HepG2 (cell line): ENCODE results near the gene BCAP29. TPM values are rescaled to one million over a fixed set of nuclear protein-coding genes. Genes with fewer than 3 reads are reported as not detected.

ENCODE experiments used
- ATAC-seq: fragments of 200-7000 bp; cut with Tn5 transposase; 3 replicates; pipeline ENCODE4 v1.9.1; 2020; ENCODE audit warnings: mild to moderate bottlenecking, moderate library complexity
- BruUV-seq: library from RNA; stranded (reverse); fragments of 400-500 nt; replicated peaks from 2 replicates; lab custom pipeline; 2021; lab: Mats Ljungman, UMichigan
- CTCF ChIA-PET: fragments of 300-600 bp; formaldehyde crosslinking; extraction: SDS; loops from one replicate; lab custom pipeline; 2021; ENCODE audit warnings: low total read pairs, inconsistent platforms, low intra/inter-chr PET ratio; lab: Yijun Ruan, JAX
- POLR2A ChIA-PET: fragments of 350-600 bp; sonication (Branson Sonifier 250); formaldehyde crosslinking; loops from one replicate; lab custom pipeline; 2020; ENCODE audit warnings: antibody characterized with exemption, inconsistent platforms; lab: Yijun Ruan, JAX
- DNase-seq: peaks from one replicate; pipeline ENCODE4 v3.0.0-alpha.2; 2015; ENCODE audit warnings: low spot score
- FAIRE-seq: peaks from 3 replicates; lab custom pipeline; 2011; peaks lifted over from hg19 to GRCh38; lab: Jason Lieb, UNC
- H2AFZ ChIP-seq: one replicate; pipeline ENCODE4 v1.6.1; 2011; ENCODE audit warnings: low read length, inconsistent platforms
- H3K27ac ChIP-seq: fragments of 300-600 bp; 3 replicates; pipeline ENCODE4 v1.8.0; 2011; ENCODE audit warnings: mixed run types, mild to moderate bottlenecking, mixed read lengths, low read length, inconsistent platforms; ENCODE audit not compliant: insufficient read depth; ENCODE audit errors: extremely low read length
- H3K27me3 ChIP-seq, 2 experiments: fragments of 200-600 bp in 1 of 2; 2 replicates in 1 of 2; 3 replicates in 1 of 2; pipeline versions ENCODE4 v1.6.0 to v1.8.0; 2011; ENCODE audit warnings: low read length in 2 of 2, mild to moderate bottlenecking in 2 of 2, moderate library complexity in 2 of 2, inconsistent platforms in 1 of 2; ENCODE audit not compliant: insufficient read depth in 2 of 2, control insufficient read depth in 1 of 2
- H3K36me3 ChIP-seq, 2 experiments: fragments of 200-600 bp in 1 of 2; replicated peaks in 1 of 2; 2 replicates in 1 of 2; 3 replicates in 1 of 2; pipeline versions ENCODE4 v1.5.1 to v1.8.0; 2011; ENCODE audit warnings: low read length in 2 of 2, inconsistent platforms in 1 of 2; ENCODE audit not compliant: insufficient read depth in 2 of 2, control insufficient read depth in 1 of 2
- H3K4me1 ChIP-seq: 2 replicates; pipeline ENCODE4 v1.5.1; 2012; ENCODE audit warnings: low read length, inconsistent platforms; ENCODE audit not compliant: insufficient read depth
- H3K4me2 ChIP-seq: 2 replicates; pipeline ENCODE4 v1.6.0; 2011; ENCODE audit warnings: low read depth, low read length, inconsistent platforms
- H3K4me3 ChIP-seq, 3 experiments: fragments of 200-600 bp in 1 of 3; sonication (generic), shearing (Covaris generic) in 1 of 3; replicated peaks in 1 of 3; 2 replicates each; pipeline ENCODE4 v1.5.1; 2011 to 2016; ENCODE audit warnings: low read length in 3 of 3, inconsistent platforms in 2 of 3, low read depth in 2 of 3, mild to moderate bottlenecking in 2 of 3, control low read depth in 1 of 3, mixed read lengths in 1 of 3; ENCODE audit not compliant: insufficient read depth in 1 of 3
- H3K79me2 ChIP-seq: one replicate; pipeline ENCODE4 v1.6.1; 2011; ENCODE audit warnings: low read length, inconsistent platforms; ENCODE audit not compliant: insufficient read depth
- H3K9ac ChIP-seq: 2 replicates; pipeline ENCODE4 v1.6.0; 2011; ENCODE audit warnings: mild to moderate bottlenecking, low read depth, low read length, inconsistent platforms; ENCODE audit not compliant: insufficient read depth
- H3K9me3 ChIP-seq: 2 replicates; pipeline ENCODE4 v1.5.1; 2012; ENCODE audit warnings: mild to moderate bottlenecking, low read length
- H4K20me1 ChIP-seq: 2 replicates; pipeline ENCODE4 v1.6.0; 2011; ENCODE audit warnings: inconsistent platforms, mild to moderate bottlenecking, low read length, moderate library complexity; ENCODE audit not compliant: insufficient read depth
- E2F1 ChIP-seq: sonication (generic); formaldehyde crosslinking; IDR thresholded peaks from 2 replicates; pipeline ENCODE4 v1.5.0; 2020; ENCODE audit warnings: missing genetic modification reagents
- FOSL1 ChIP-seq: sonication (generic); formaldehyde crosslinking; IDR thresholded peaks from 2 replicates; pipeline ENCODE4 v1.9.0; 2021; ENCODE audit warnings: missing genetic modification reagents, borderline replicate concordance
- HES4 ChIP-seq: sonication (generic); formaldehyde crosslinking; IDR thresholded peaks from 2 replicates; pipeline ENCODE4 v1.9.0; 2021; ENCODE audit warnings: mild to moderate bottlenecking, missing genetic modification reagents, borderline replicate concordance
- HNF4A ChIP-seq: sonication (generic); formaldehyde crosslinking; IDR thresholded peaks from 2 replicates; pipeline ENCODE4 v1.4.0; 2020; ENCODE audit warnings: missing genetic modification reagents
- JUND ChIP-seq: sonication (generic); formaldehyde crosslinking; IDR thresholded peaks from 2 replicates; pipeline ENCODE4 v1.8.0; 2022; ENCODE audit warnings: mild to moderate bottlenecking, missing genetic modification reagents
- KDM6A ChIP-seq: IDR thresholded peaks from 2 replicates; pipeline ENCODE4 v1.6.1; 2016; ENCODE audit warnings: low read depth
- ONECUT2 ChIP-seq: sonication (generic); formaldehyde crosslinking; IDR thresholded peaks from 2 replicates; pipeline ENCODE4 v1.4.0; 2020; ENCODE audit warnings: missing genetic modification reagents
- SETDB1 ChIP-seq: sonication (generic); formaldehyde crosslinking; IDR thresholded peaks from 2 replicates; pipeline ENCODE4 v1.5.1; 2020; ENCODE audit warnings: missing genetic modification reagents, mild to moderate bottlenecking, borderline replicate concordance
- SIN3B ChIP-seq: fragments of 150-350 bp; IDR thresholded peaks from 2 replicates; pipeline ENCODE4 v1.6.1; 2014; ENCODE audit warnings: low read length
- TAF15 ChIP-seq: fragments of 200-400 bp; formaldehyde crosslinking; IDR thresholded peaks from one replicate; pipeline ENCODE4 v1.6.1; 2018; ENCODE audit warnings: mild to moderate bottlenecking, low read depth, low read length; ENCODE audit not compliant: poor library complexity, severe bottlenecking
- ZNF136 ChIP-seq: sonication (generic); formaldehyde crosslinking; IDR thresholded peaks from 2 replicates; pipeline ENCODE4 v1.8.1; 2022; ENCODE audit warnings: low read depth, mild to moderate bottlenecking, moderate library complexity, missing genetic modification reagents
- ZNF205 ChIP-seq: IDR thresholded peaks from 2 replicates; pipeline ENCODE4 v1.6.1; 2018; ENCODE audit warnings: missing biosample characterization, missing genetic modification reagents
- ZNF331 ChIP-seq: sonication (generic); formaldehyde crosslinking; IDR thresholded peaks from 2 replicates; pipeline ENCODE4 v1.4.0; 2020; ENCODE audit warnings: missing genetic modification reagents
- ZNF619 ChIP-seq: sonication (generic); formaldehyde crosslinking; IDR thresholded peaks from 2 replicates; pipeline ENCODE4 v1.4.0; 2020; ENCODE audit warnings: mild to moderate bottlenecking, missing genetic modification reagents
- ZNF761 ChIP-seq: sonication (generic); formaldehyde crosslinking; conservative IDR thresholded peaks from 2 replicates; pipeline ENCODE4 v1.4.0; 2020; ENCODE audit warnings: mild to moderate bottlenecking, missing genetic modification reagents
- WGBS: methylation state at CpG from one replicate; pipeline ENCODE4 v1.1.6; 2017; ENCODE audit warnings: low lambda C conversion rate; 5-methylcytosine and 5-hydroxymethylcytosine counted together
- in situ Hi-C: cut with HindIII; loops from 2 replicates; pipeline ENCODE4 v1.10.0; 2017; ENCODE audit warnings: low pct_unique_long_range_greater_than_20kb; ENCODE audit not compliant: extremely low pct_ligation_motif_present
- intact Hi-C: fragments of 100-400 bp; cut with micrococcal nuclease; formaldehyde crosslinking; loops from one replicate; pipeline ENCODE4 v1.10.0; 2022; ENCODE audit not compliant: unreplicated experiment
- polyA plus RNA-seq, 8 experiments: library from polyadenylated mRNA; depleted of rRNA in 3 of 8; stranded (reverse) in 7 of 8; unstranded in 1 of 8; fragments of >200 nt; fragmentation: Illumina TruSeq in 4 of 8; extraction: Trizol in 4 of 8; gene quantifications; 2 replicates each; pipeline versions ENCODE4 v1.2.1 to v1.2.3, GENCODE V29; 2011 to 2016; ENCODE audit warnings: low read depth in 4 of 8, missing spikeins in 1 of 8, mixed read lengths in 1 of 8; ENCODE audit not compliant: insufficient read depth in 1 of 8
- total RNA-seq, 5 experiments: library from RNA; depleted of rRNA; stranded (reverse); fragments of >200 nt; fragmentation: Illumina TruSeq; extraction: Trizol; gene quantifications; 2 replicates each; pipeline ENCODE4 v1.2.3, GENCODE V29; 2016; ENCODE audit warnings: low read depth in 1 of 5

BCAP29 gene
- total and polyA plus RNA-seq, 2 of the 13 experiments (the other 11 are each of a cell fraction or from before 2014, with no cell fraction given), result 15.3 to 35.6 TPM

GRCh38 chr7:107555893-107556292 is 24.2 kb upstream of the BCAP29 start:
- in situ Hi-C loops, result no loop called here
- Histone ChIP-seq H4K20me1 (0 out of 2 replicates have a peak, but pooled peaks cover 3% of the 10 kb centered on the region), H3K79me2 (peaks cover 29% of the 10 kb centered on the region), H3K4me3 (no peak overlapping the region), H3K36me3 (peaks cover 8 to 34% of the 10 kb centered on the region in 2 experiments), H3K27ac (no peak overlapping the region), H3K27me3 (no peaks in the 10 kb centered on the region), H3K9ac (no peak overlapping the region), H3K4me1 (peaks cover 16% of the 10 kb centered on the region), H3K9me3 (no peaks in the 10 kb centered on the region), H2AFZ (no peak overlapping the region), H3K4me2 (no peak overlapping the region)
- no peak for TF ChIP-seq ONECUT2 (CRISPR knock-in tag)
- no peak for TF ChIP-seq ZNF331 (CRISPR knock-in tag)
- no peak for TF ChIP-seq ZNF136 (CRISPR knock-in tag)
- no peak for TF ChIP-seq JUND
- TF ChIP-seq ZNF761, result no peak
- no peak for TF ChIP-seq HES4
- TF ChIP-seq ZNF619, result no peak
- no peak for TF ChIP-seq SETDB1 (CRISPR knock-in tag)
- TF ChIP-seq E2F1, result no peak
- TF ChIP-seq TAF15, result no peak
- TF ChIP-seq HNF4A (CRISPR knock-in tag), result no peak
- TF ChIP-seq ZNF205 (CRISPR knock-in tag), result no peak
- no peak for TF ChIP-seq KDM6A (CRISPR knock-in tag)
- TF ChIP-seq FOSL1, result no peak
- no peak for TF ChIP-seq SIN3B
- ChIA-PET CTCF (no interaction called here), POLR2A (no interaction called here)
- intact Hi-C loops, result no loop called here
- FAIRE-seq, result no peak
- DNase-seq, result no peak
- 98% methylated on average over 3 of the region's 3 CpGs for WGBS
- no TSS peak for BruUV-seq
- ATAC-seq, result no peak
